CD4-positive, alpha-beta T cell (primary cell): ENCODE measurements around the gene LTA4H. TPM values are rescaled to one million over a fixed set of nuclear protein-coding genes. Genes with fewer than 3 reads are reported as not detected.

Experiments used
- ATAC-seq: fragments of 200-7000 bp; cut with Tn5 transposase; one replicate; pipeline ENCODE4 v1.10.0; 2022; ENCODE audit warnings: mild to moderate bottlenecking; ENCODE audit not compliant: poor library complexity
- CTCF ChIA-PET: fragments of 350-600 bp; sonication (Branson Sonifier 250); formaldehyde crosslinking; loops from one replicate; lab custom pipeline; 2021; ENCODE audit warnings: antibody characterized with exemption, inconsistent platforms; lab: Charles Lee
- POLR2A ChIA-PET: fragments of 350-600 bp; sonication (Branson Sonifier 250); formaldehyde crosslinking; loops from one replicate; lab custom pipeline; 2021; ENCODE audit warnings: antibody characterized with exemption, inconsistent platforms; lab: Charles Lee
- DNase-seq, 14 experiments: peaks; one replicate each; pipeline ENCODE4 v3.0.0-alpha.2; 2013 to 2020; ENCODE audit warnings: mixed read lengths in 2 of 14
- H3K27ac ChIP-seq, 2 donors: one replicate each; pipeline versions ENCODE4 v1.5.1 to v1.7.0; 2013; ENCODE audit warnings: low read length in 2 of 2, low read depth in 1 of 2, mild to moderate bottlenecking in 1 of 2
- H3K27me3 ChIP-seq, 2 experiments: 1 replicate in 1 of 2; 2 replicates in 1 of 2; pipeline versions ENCODE4 v1.6.1 to v1.7.0; 2013; ENCODE audit warnings: low read length in 2 of 2, control low read depth in 1 of 2, mild to moderate bottlenecking in 1 of 2, moderate library complexity in 1 of 2; ENCODE audit not compliant: insufficient read depth in 2 of 2, control insufficient read depth in 1 of 2
- H3K36me3 ChIP-seq: one replicate; pipeline ENCODE4 v1.6.1; 2013; ENCODE audit warnings: low read length, control low read depth; ENCODE audit not compliant: insufficient read depth
- H3K4me1 ChIP-seq: one replicate; pipeline ENCODE4 v1.6.1; 2013; ENCODE audit warnings: low read length, control low read depth; ENCODE audit not compliant: insufficient read depth
- H3K4me3 ChIP-seq: one replicate; pipeline ENCODE4 v1.5.1; 2013; ENCODE audit warnings: mild to moderate bottlenecking, low read length, moderate library complexity
- H3K9me3 ChIP-seq, 2 experiments: 1 replicate in 1 of 2; 2 replicates in 1 of 2; pipeline versions ENCODE4 v1.6.1 to v1.7.0; 2013; ENCODE audit warnings: low read length in 2 of 2, mild to moderate bottlenecking in 2 of 2, control low read depth in 1 of 2, moderate library complexity in 1 of 2; ENCODE audit not compliant: control insufficient read depth in 1 of 2, insufficient read depth in 1 of 2
- H3K27ac Mint-ChIP-seq: one replicate; pipeline ENCODE4 v1.8.0; 2020; ENCODE audit warnings: mixed read lengths
- H3K27me3 Mint-ChIP-seq: one replicate; pipeline ENCODE4 v1.8.0; 2021; ENCODE audit warnings: mixed read lengths
- H3K36me3 Mint-ChIP-seq: one replicate; pipeline ENCODE4 v1.8.0; 2021; ENCODE audit warnings: low read depth, mixed read lengths
- H3K4me1 Mint-ChIP-seq: one replicate; pipeline ENCODE4 v1.8.0; 2021; ENCODE audit warnings: low read depth, mixed read lengths
- H3K4me3 Mint-ChIP-seq: one replicate; pipeline ENCODE4 v1.8.0; 2020; ENCODE audit warnings: mild to moderate bottlenecking, mixed read lengths
- H3K9me3 Mint-ChIP-seq: one replicate; pipeline ENCODE4 v1.8.0; 2020; ENCODE audit warnings: mixed read lengths
- CTCF ChIP-seq: fragments of 200-600 bp; IDR thresholded peaks from one replicate; pipeline ENCODE4 v1.8.0; 2022; ENCODE audit warnings: antibody characterized with exemption, mild to moderate bottlenecking
- intact Hi-C, 2 experiments: fragments of 100-400 bp; cut with DNase I in 1 of 2; cut with micrococcal nuclease in 1 of 2; formaldehyde crosslinking; loops; one replicate each; pipeline versions ENCODE4 v1.15.1 to v1.9.0; 2023 to 2025; cut with DNase I, micrococcal nuclease
- total RNA-seq, 174 experiments: library from RNA in 2 of 174; stranded (reverse) in 2 of 174; gene quantifications; one replicate each; pipeline ENCODE4 v1.2.3 and lab custom pipeline; 2021 to 2026

Gene LTA4H
- total RNA-seq, 2 experiments from 2014 or later = 43.0 to 44.0 TPM

DNA sequence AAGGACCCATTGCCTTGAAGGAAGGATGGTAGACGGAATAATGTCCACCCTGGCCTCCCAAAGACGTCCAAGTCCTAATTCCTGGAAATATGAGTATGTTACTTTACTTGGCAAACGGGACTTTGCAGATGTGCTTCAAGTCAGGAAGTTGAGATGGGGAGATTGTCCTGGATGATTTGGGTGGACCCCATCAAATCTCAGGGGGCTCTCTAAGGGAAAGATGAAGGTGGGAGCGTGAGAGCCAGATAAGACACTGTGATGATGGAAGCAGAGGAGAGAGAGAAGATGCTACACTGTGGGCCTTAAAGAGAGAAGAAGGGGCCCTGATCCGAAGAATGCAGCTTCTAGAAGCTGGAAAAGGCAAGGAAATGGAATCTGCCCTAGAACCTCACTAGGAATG is 29.6 kb upstream of the LTA4H start:
- Histone ChIP-seq H3K27ac (no peak overlapping the region), H3K4me1 (peaks cover 18% of the 10 kb centered on the region), H3K36me3 (no peaks in the 10 kb centered on the region), H3K27me3 (no peaks in the 10 kb centered on the region), H3K4me3 (no peak overlapping the region), H3K9me3 (no peaks in the 10 kb centered on the region)
- no peaks in the 10 kb centered on the region for H3K9me3 Mint-ChIP-seq
- CTCF ChIA-PET = interaction anchor here (5.7 kb wide), 1 partner anchor 150 kb away, joined by 29 read pairs; no protein-coding TSS in a partner anchor
- TF ChIP-seq CTCF = no peak
- no peaks in the 10 kb centered on the region for H3K27me3 Mint-ChIP-seq
- no peak overlapping the region for H3K4me3 Mint-ChIP-seq
- H3K27ac Mint-ChIP-seq = no peak overlapping the region
- ATAC-seq (no peak), DNase-seq (no peak)
- H3K4me1 Mint-ChIP-seq = peaks cover 27% of the 10 kb centered on the region
- intact Hi-C loops = loop anchor here (5.0 to 10.0 kb wide), 2 partner anchors 70 to 1242 kb away; no protein-coding TSS in a partner anchor
- POLR2A ChIA-PET = interaction anchor here (1.3 to 1.4 kb wide), 2 partner anchors 150 to 452 kb away, joined by 5 to 6 read pairs; no protein-coding TSS in a partner anchor
- no peaks in the 10 kb centered on the region for H3K36me3 Mint-ChIP-seq

- Mint-ChIP-seq H3K36me3 (no peaks in the 10 kb centered on the region), H3K4me3 (no peak overlapping the region), H3K4me1 (peaks cover 27% of the 10 kb centered on the region), H3K27me3 (no peaks in the 10 kb centered on the region), H3K9me3 (no peaks in the 10 kb centered on the region), H3K27ac (no peak overlapping the region)
- no peaks in the 10 kb centered on the region for H3K27me3 ChIP-seq
- H3K9me3 ChIP-seq = no peaks in the 10 kb centered on the region
- DNase-seq (peak in 1 of 14 experiments; percentile 23), ATAC-seq (no peak)
- ChIA-PET POLR2A (interaction anchor here (0.7 to 1.3 kb wide), 3 partner anchors 145 to 151 kb away, joined by 3 to 6 read pairs (median 3); no protein-coding TSS in a partner anchor), CTCF (interaction anchor here (5.7 kb wide), 1 partner anchor 151 kb away, joined by 29 read pairs; no protein-coding TSS in a partner anchor)
- H3K36me3 ChIP-seq = no peaks in the 10 kb centered on the region
- no peak overlapping the region for H3K27ac ChIP-seq
- peaks cover 18% of the 10 kb centered on the region for H3K4me1 ChIP-seq
- intact Hi-C loops = loop anchor here (5.0 to 10.0 kb wide), 2 partner anchors 71 to 1243 kb away; no protein-coding TSS in a partner anchor
- H3K4me3 ChIP-seq = no peak overlapping the region
- no peak for TF ChIP-seq CTCF
These were observed 28.9 kb upstream of the LTA4H start for GRCh38 chr12:96064271-96064670.

GRCh38 chr12:96063046-96063445 is 27.7 kb upstream of the LTA4H start:
- Mint-ChIP-seq H3K27ac (no peak overlapping the region), H3K4me3 (no peak overlapping the region), H3K27me3 (no peaks in the 10 kb centered on the region), H3K4me1 (peaks cover 27% of the 10 kb centered on the region), H3K9me3 (no peaks in the 10 kb centered on the region), H3K36me3 (no peaks in the 10 kb centered on the region)
- H3K4me3 ChIP-seq = no peak overlapping the region
- intact Hi-C loops = loop anchor here (5.0 to 10.0 kb wide), 2 partner anchors 72 to 1244 kb away; no protein-coding TSS in a partner anchor
- no peak overlapping the region for H3K27ac ChIP-seq
- ATAC-seq (peak; percentile 32), DNase-seq (peak in 4 of 14 experiments; percentile 33 to 54 (median 50))
- POLR2A ChIA-PET = no interaction called here
- peak; percentile 39 for TF ChIP-seq CTCF
- H3K36me3 ChIP-seq = no peaks in the 10 kb centered on the region
- CTCF ChIA-PET = interaction anchor here (5.7 kb wide), 1 partner anchor 152 kb away, joined by 29 read pairs; no protein-coding TSS in a partner anchor
- H3K4me1 ChIP-seq = peaks cover 18% of the 10 kb centered on the region
- no peaks in the 10 kb centered on the region for H3K9me3 ChIP-seq
- no peaks in the 10 kb centered on the region for H3K27me3 ChIP-seq
